HG02840 (cell line): ENCODE measurements around the gene PDIA2.
"Not testable (repeated sequence)": the region's sequence is repeated elsewhere in the genome, so short reads cannot be mapped to it uniquely, and the experiment has no call there.

Source experiments
- ATAC-seq: cut with Tn5 transposase; IDR thresholded peaks from one replicate; pipeline ENCODE4 v1.9.1; 2021; ENCODE audit warnings: mild to moderate bottlenecking, moderate library complexity, moderate number of reproducible peaks; ENCODE audit not compliant: unreplicated experiment, low FRiP score

Gene PDIA2

DNA sequence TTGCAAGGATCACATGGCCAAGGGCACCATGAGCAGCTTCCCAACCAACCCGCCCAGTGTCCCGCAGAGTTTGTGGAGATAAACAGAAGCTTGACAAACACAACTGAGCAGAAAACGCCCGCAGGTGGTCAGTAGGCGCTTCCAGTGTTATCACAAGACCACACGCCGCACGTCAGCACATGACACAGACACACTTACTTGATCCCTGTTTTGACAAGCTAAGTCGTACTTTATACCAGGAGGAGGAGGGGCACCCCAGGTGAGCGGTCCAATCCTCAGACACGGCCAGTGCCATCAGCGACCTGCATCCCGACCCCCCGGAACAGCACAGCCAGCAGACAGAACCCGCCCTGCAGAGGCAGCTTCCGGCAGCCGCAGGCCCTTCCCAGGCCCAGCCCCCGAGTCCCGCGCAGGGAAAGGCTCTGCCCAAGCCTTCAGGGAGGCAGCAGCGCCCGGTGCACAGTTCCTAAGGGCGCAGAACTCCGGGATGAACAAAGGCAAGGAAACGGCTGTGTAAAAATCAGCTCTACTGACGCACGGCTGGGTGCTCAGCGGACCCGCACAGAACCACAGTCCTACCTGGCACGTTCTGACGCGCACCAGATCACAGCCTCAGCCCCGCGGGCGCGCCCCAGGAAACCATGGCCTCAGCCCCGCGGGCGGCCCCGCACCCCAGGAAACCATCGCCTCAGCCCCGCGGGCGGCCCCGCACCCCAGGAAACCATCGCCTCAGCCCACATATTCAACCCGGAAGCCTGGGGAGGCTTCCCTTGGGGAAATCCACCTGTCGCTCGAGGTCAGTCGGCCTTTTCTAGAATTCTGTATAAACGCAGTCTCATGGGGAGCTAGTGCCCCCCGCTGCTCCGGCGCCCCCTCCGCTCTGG lies 41.7 kb downstream of the PDIA2 start:
- no peak for ATAC-seq

DNA sequence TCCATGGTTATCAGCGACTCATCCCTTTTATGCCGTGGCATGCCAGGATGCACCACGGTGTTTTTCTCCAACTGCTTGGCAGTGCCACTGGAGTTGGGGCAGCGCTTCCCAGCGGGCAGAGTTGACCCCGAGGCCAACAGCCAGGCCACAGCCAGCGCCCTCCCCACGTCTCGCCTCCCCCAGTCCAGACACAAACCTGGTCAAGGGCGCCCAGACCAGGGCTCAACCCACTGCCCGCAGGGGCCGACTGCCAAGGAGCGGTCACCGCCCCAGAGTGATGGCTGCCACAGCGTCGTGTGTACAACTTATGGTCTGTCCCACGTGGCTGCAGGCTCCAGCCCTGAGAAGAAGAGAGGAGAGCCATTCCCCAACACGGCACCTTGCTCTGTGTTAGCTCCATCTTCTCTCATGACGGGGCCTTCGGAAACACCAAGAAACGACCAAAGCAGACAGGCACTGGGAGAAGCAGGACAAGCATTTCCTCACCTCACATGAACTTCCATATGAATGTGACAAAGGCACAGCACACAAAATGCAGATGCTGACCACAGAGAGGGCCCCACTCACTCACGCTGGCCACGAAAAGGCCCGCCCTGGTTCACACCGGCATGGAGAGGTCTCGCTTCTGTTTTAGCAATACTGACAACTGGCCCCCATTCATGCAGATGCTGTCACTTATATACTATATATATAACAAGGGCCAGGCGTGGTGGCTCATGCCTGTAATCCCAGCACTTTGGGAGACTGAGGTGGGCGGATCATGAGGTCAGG lies 42.6 kb downstream of the PDIA2 start:
- ATAC-seq: no peak

- ATAC-seq: no peak
These were observed 47.8 kb downstream of the PDIA2 start for GRCh38 chr16:330741-331140.

- ATAC-seq: not testable (repeated sequence)
These were observed 48.3 kb downstream of the PDIA2 start for GRCh38 chr16:331181-331814.

- ATAC-seq: no peak
These were observed 50.6 kb downstream of the PDIA2 start for GRCh38 chr16:333406-334094.

DNA sequence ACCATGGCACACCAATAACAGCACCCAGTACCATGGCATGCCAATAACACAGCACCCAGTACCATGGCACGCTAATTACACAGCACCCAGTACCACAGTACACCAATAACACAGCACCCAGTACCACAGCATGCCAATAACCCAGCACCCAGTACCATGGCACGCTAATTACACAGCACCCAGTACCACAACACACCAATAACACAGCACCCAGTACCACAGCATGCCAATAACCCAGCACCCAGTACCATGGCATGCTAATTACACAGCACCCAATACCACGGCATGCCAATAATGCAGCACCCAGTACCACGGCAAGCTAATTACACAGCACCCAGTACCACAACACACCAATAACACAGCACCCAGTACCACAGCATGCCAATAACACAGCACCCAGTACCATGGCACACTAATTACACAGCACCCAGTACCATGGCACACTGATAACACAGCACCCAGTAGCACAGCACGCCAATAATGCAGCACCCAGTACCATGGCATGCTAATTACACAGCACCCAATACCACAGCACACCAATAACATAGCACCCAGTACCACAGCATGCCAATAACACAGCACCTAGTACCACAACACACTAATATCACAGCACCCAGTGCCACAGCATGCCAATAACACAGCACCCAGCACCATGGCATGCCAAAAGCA lies 51.3 kb downstream of the PDIA2 start:
- not testable (repeated sequence) for ATAC-seq

DNA sequence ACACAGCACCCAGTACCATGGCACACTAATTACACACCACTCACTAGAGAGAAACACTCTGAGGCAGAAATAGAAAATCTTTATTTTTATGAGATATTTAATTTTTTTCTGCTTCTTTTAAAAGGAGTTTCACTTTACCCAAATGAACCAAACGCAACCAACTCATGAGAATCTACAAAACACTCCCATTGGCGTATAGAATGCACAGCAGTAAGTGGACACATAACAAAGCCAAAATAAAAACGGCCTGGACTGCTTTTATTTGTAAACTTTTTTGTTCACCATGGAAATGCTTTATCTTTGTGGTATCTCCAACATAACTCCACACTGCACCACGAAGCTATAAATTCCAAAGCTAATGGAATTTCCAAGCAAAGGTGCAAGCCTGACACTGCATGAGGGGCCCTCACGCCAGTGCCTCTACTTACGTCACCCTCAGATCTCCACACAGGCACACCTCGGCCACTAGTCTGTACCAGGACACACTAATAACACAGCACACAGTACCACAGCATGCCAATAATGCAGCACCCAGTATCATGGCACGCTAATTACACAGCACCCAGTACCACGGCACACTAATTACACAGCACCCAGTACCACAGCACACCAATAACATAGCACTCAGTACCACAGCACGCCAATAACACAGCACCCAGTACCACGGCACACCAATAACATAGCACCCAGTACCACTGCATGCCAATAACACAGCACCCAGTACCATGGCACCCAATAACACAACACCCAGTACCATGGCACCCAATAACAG lies 52.1 kb downstream of the PDIA2 start:
- ATAC-seq: not testable (repeated sequence)

- ATAC-seq: no peak
These were observed 53.3 kb downstream of the PDIA2 start for GRCh38 chr16:336269-336668.
